GM19467 (cell line): ENCODE measurements around the gene MAEA.
"Not testable (repeated sequence)": the region's sequence is repeated elsewhere in the genome, so short reads cannot be mapped to it uniquely, and the experiment has no call there.

Experiments
- ATAC-seq: cut with Tn5 transposase; IDR thresholded peaks from one replicate; pipeline ENCODE4 v1.9.1; 2021; ENCODE audit warnings: mild to moderate bottlenecking, moderate library complexity; ENCODE audit not compliant: unreplicated experiment

MAEA gene

GRCh38 chr4:1277667-1278665, 11.7 kb upstream of the MAEA start:
- ATAC-seq = no peak

DNA sequence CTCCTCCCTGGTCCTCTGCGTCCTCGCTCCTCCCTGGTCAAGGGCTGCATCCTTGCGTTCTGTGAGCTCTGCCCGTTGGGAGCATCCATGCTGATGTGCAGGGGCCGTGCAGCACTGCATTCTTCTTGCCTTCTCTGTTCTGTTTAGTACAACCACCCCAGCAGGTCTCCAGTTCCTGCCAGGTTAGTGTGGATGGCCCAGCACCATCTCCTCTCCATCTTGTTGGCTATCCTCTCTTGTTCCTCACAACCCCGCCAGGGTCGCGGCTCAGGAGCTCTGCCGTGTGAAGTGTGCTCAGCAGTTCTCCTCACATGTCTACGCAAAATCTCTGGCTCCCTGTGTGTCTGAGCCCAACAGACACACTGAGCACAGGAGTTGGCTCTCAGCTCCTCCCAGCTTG, 10.4 kb upstream of the MAEA start:
- no peak for ATAC-seq

DNA sequence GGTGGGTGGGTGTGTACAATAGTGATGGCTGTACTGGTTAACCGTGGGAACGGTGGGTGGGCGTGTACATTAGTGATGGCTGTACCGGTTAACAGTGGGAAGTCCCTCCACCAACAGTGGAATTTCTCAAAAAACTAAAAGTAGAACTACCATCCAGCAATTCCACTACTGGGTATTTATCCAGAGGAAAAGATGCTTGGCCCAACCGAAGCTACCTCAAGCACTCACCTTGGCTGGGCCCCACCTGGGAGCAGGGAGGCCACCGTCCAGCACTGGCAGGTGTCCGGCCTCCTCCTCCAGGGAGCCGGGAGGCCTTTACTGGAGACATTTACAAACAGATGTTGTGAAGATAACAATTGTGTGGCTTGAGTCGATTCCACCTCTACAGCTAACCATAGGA, 6.0 kb upstream of the MAEA start:
- no peak for ATAC-seq

DNA sequence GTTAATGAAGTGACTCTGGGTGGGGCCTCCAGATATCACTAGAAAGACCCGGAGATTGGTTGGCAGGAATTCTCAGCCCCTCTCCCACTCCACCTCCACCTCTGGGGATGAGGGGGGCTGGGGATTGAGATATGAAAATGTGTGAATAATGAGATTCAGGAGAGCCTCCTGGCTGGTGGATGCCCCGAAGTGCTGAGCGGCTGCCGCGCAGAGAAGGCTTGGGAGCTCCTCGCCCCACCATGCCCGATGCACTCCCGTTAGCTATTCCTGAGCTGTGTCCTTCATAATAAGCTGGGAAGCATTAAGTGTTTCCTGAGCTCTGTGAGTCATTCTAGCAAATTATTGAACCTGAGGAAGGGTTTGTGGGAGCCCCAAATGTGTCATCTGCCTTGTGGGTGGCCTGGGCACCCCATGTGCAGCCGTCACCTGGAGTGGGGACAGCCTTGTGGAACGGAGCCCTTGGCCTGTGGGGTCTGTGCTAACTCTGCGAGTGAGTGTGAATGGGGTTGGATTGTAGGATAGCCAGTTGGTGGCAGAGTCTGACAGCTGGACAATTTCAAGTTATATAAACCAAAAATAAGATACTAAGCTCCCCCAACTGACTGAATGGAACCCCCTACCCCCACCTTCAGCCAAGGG, 4.4 kb upstream of the MAEA start:
- no peak for ATAC-seq

- no peak for ATAC-seq
Observed at GRCh38 chr4:1285790-1286553, 3.7 kb upstream of the MAEA start.

DNA sequence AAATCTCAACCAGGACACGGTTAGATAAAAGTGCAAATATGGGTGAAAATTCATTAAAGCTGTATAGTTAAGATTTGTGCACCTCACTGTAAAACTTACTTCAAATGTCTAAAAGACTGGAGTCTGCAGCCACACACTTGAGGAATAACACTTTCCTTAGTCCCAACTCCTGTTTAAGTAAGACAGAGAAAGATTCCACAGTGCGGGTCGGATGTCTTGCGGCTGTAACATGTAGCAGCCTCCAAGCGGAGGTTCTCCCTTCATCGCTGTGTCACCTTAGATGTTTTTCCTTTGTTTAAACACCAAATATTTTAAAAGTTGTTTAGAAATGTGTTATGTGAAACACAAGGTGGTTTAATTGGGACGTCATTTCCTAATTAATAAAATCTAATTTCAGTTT, 905 bp upstream of the MAEA start:
- no peak for ATAC-seq

GRCh38 chr4:1290165-1290977, 680 bp downstream of the MAEA start:
- peak; percentile 3 for ATAC-seq

DNA sequence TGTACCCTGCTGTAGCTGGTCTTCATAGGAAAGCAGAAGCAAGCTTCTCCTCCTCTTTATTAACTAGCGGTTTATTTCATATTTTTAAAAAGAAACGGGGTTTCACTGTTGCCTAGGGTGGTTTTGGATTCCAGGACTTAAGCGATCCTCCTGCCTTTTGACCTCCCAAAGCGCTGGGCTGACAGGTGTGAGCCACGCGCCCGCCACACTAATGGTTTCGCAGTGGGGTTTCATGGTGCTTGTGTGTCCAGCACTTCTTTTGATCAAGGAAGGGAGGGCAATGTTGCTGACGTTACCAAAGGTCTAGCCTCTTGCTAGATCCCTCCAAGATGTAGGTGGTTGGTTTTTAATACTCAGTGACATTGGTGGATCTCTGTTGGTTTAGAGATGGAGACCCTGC, 1.4 kb downstream of the MAEA start:
- no peak for ATAC-seq

- no peak for ATAC-seq
Observed at GRCh38 chr4:1291996-1292702, 2.5 kb downstream of the MAEA start.

DNA sequence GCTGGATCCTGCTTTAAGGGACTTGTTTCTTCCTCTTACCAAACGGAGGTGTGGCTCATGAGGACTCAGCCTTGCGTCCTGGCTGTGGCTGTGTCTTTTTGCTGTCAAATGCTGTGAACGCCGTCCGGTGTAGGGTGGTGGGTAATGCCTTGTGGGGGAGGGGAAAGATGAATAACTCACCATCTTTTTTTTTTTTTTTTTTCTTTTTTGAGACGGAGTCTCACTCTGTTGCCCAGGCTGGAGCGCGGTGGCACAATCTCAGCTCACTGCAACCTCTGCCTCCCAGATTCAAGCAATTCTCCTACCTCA, 3.0 kb downstream of the MAEA start:
- not testable (repeated sequence) for ATAC-seq

DNA sequence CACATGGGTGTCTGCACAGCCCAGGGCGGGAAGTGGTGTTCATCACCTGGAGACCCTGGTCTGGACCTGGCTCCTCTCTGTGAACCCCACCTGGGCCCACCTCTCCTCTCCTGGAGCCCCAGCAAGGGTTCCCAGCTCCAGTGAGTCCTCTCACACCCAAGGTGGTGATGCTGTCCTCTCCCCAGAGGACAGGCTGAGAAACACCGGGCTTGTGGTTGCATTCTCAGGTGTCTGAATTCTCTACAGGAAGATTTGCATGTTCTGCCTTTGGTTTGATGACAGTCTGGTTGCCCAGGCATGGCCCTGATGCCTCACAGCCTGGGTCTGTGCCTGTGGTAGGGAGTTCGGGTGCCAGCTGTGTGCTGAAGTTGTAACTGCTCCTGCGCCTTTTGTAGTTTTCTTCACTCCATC, 3.8 kb downstream of the MAEA start:
- no peak for ATAC-seq

GRCh38 chr4:1293991-1294390, 4.3 kb downstream of the MAEA start:
- no peak for ATAC-seq

DNA sequence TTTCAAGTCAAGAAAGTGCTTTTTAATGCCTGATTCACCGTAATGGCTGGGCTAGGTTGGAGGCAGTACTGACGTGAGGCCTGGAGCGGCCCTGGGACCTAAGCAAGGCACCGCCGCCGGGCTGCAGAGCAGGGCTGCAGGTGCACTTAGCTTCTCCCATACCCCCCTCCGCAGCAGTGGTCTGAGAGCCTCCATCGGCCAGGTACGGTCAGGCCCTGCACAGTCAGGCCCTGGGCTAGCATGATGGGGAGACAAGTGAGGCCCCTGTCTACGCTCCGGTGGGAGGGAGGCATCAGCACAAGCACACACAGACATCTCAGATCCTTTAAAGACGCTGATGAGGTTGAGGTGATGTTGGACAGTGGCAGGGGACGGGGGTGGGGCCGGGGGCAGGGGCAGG, 4.7 kb downstream of the MAEA start:
- no peak for ATAC-seq

DNA sequence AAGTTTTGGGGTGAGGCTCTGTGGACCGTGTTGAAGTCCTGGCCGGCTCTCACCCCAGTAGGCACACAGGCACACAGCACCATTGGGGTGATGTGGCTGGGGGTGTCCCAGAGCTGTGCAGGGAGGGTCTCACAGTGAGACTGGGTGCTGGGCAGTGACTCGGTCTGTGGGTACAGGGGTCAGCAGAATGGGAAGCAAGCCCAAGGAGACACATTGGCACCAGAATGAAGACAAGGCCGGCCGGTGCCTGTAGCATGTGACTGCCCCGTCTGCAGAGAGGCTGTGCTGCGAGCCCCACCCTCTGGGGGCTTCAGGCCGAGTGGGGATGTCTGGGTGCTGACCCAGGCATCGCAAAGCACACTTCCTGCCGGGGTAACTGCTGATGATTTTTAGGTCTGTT, 5.2 kb downstream of the MAEA start:
- no peak for ATAC-seq

DNA sequence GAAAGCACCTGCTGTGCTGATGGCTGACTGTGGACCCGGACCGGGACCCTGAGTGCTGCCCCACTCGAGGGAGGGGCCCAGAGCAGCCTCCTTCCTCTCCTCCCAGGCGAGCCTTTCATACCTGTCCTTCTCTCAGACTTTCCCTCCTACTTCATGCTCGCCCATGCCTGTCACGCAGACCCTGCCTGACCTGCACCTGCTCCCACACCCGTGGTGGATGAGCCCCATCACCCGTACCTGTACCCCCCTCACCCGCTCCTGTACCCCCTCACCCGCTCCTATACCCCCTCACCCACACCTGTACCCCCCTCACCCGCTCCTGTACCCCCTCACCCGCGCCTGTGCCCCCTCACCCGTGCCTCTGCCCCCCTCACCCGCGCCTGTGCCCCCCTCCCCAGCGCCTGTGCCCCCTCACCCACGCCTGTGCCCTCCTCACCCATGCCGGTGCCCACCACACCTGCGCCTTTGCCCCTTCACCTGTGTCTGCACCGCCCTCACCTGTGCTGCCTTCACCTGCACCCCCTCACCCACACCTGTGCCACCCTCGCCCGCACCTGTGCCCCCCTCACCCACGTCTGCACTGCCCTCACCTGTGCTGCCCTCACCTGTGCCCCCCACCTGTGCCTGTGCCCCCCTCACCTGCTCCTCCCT, 5.8 kb downstream of the MAEA start:
- no peak for ATAC-seq

DNA sequence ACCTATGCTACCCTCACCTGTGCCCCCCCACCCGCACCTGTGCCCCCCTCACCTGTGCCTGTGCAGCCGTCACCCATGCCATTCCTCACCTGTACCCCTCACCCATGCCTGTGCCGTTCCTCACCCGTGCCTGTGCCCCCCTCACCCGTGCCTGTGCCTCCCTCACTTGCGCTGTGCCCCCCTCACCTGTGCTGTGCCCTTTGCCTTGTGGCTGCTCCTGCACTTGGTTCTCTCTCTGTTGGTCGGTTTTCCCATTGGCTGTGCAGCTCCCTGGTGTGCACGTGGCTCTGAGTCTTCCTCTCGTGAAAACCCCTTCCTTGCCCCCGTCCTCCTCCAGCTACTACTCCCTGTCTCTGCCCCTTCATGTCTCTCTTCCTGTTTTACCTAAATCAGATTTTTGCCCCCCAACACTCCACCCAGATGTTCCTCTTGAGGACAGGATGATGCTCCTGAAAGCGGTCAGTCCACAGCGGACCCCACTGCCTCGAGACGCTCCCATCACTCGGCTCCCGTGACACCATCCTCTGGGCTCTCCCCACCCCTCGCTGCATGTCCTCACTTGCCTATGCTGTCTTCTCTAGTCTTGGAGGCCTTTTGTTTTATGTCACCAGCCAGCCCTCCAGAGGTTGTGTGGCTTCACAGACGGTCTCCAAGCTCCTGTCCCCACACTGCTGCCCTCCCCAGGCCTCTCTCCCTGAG, 6.8 kb downstream of the MAEA start:
- no peak for ATAC-seq

GRCh38 chr4:1297023-1297395, 7.3 kb downstream of the MAEA start:
- no peak for ATAC-seq

- ATAC-seq = no peak
Observed at GRCh38 chr4:1297456-1298325, 8.0 kb downstream of the MAEA start.
